Aorta (tissue), 5 donors: ENCODE data around the gene CKAP4. TPM values are rescaled to one million over a fixed set of nuclear protein-coding genes. Genes with fewer than 3 reads are reported as not detected.

Source experiments
- ATAC-seq: fragments of 200-7000 bp; cut with Tn5 transposase; one replicate; pipeline ENCODE4 v1.9.1; 2022; ENCODE audit warnings: moderate library complexity; ENCODE audit not compliant: low FRiP score
- DNase-seq, 2 donors: peaks; one replicate each; pipeline ENCODE4 v3.0.0-alpha.2; 2020
- H3K27ac ChIP-seq, 2 donors: one replicate each; pipeline ENCODE4 v1.5.1; 2013; ENCODE audit warnings: low read length in 2 of 2, mild to moderate bottlenecking in 2 of 2, moderate library complexity in 2 of 2, control low read depth in 1 of 2, inconsistent platforms in 1 of 2, low read depth in 1 of 2
- H3K27me3 ChIP-seq, 2 donors: one replicate each; pipeline ENCODE4 v1.6.1; 2013; ENCODE audit warnings: control low read depth in 1 of 2, low read length in 1 of 2, mild to moderate bottlenecking in 1 of 2, moderate library complexity in 1 of 2; ENCODE audit not compliant: insufficient read depth in 2 of 2, control insufficient read depth in 1 of 2
- H3K36me3 ChIP-seq, 2 donors: one replicate each; pipeline ENCODE4 v1.6.1; 2013; ENCODE audit warnings: control low read depth in 1 of 2, low read length in 1 of 2, mild to moderate bottlenecking in 1 of 2; ENCODE audit not compliant: insufficient read depth in 2 of 2, control insufficient read depth in 1 of 2
- H3K4me1 ChIP-seq, 2 donors: one replicate each; pipeline ENCODE4 v1.6.1; 2013; ENCODE audit warnings: low read length in 2 of 2, control low read depth in 1 of 2, mild to moderate bottlenecking in 1 of 2, moderate library complexity in 1 of 2; ENCODE audit not compliant: insufficient read depth in 2 of 2, control insufficient read depth in 1 of 2
- H3K4me3 ChIP-seq, 2 donors: one replicate each; pipeline ENCODE4 v1.5.1; 2013; ENCODE audit warnings: low read length in 2 of 2, control low read depth in 1 of 2, mild to moderate bottlenecking in 1 of 2
- H3K9me3 ChIP-seq: one replicate; pipeline ENCODE4 v1.6.1; 2013; ENCODE audit warnings: mild to moderate bottlenecking, low read length; ENCODE audit not compliant: control insufficient read depth
- WGBS, 2 donors: extraction: QIAGEN DNeasy Blood & Tissue Kit; methylation state at CpG; one replicate each; pipeline ENCODE4 v1.1.7; 2013; 5-methylcytosine and 5-hydroxymethylcytosine counted together
- intact Hi-C, 2 donors: fragments of 100-400 bp; cut with DNase I; formaldehyde crosslinking; loops; one replicate each; pipeline versions ENCODE4 v1.14.2 to v1.15.0; 2022
- polyA plus RNA-seq, 2 donors: library from polyadenylated mRNA; stranded (reverse); fragments of 200-250 nt; gene quantifications; one replicate each; pipeline ENCODE4 v1.2.3, GENCODE V29; 2013
- total RNA-seq, 2 donors: library from RNA; stranded (reverse); fragmentation: NEBNext Ultra II Directional; extraction: Animal tissue kit (Norgen Biotek cat#: 25700); gene quantifications; one replicate each; pipeline ENCODE4 v1.2.1, GENCODE V29; 2021
- donor health status: healthy with polysubstance abuse.
- donor health status: Bipolar disorder and iron deficiency.
- donor health status: DM: no; HTN: no; CAD: no.
- donor health status: DM: no; HTN: no; CAD: no.
- donor health status: DM: yes; HTN: yes; CAD: no.

CKAP4 gene
- total and polyA plus RNA-seq, 4 donors, result 17.2 to 69.6 (median 43.2) TPM

GRCh38 chr12:106227641-106228319 is 20.0 kb downstream of the CKAP4 start:
- ATAC-seq (no peak), DNase-seq (no peak)
- H3K27ac ChIP-seq, result no peak overlapping the region
- H3K4me3 ChIP-seq, result no peak overlapping the region
- intact Hi-C loops, result loop anchor here (1.0 to 10.0 kb wide), 5 partner anchors 55 to 807 kb away; partner anchors contain the start of gene POLR3B (in 1 of the 2)
- H3K36me3 ChIP-seq, result no peaks in the 10 kb centered on the region
- no peaks in the 10 kb centered on the region for H3K27me3 ChIP-seq
- 82 to 86% methylated on average over 8 of the region's 8 CpGs for WGBS, 2 donors
- H3K4me1 ChIP-seq, result peaks cover 0 to 4% of the 10 kb centered on the region in 2 donors
- H3K9me3 ChIP-seq, result no peaks in the 10 kb centered on the region

GRCh38 chr12:106226884-106227640 is 20.8 kb downstream of the CKAP4 start:
- DNase-seq (no peak), ATAC-seq (peak; percentile 67)
- Histone ChIP-seq H3K27me3 (no peaks in the 10 kb centered on the region), H3K27ac (no peak overlapping the region), H3K9me3 (no peaks in the 10 kb centered on the region), H3K36me3 (no peaks in the 10 kb centered on the region), H3K4me1 (peaks cover 0 to 4% of the 10 kb centered on the region in 2 donors), H3K4me3 (no peak overlapping the region)
- intact Hi-C loops, result loop anchor here (1.0 to 10.0 kb wide), 5 partner anchors 55 to 806 kb away; partner anchors contain the start of gene POLR3B (in 1 of the 2)
- 55 to 58% methylated on average over 11 of the region's 11 CpGs for WGBS, 2 donors

DNA sequence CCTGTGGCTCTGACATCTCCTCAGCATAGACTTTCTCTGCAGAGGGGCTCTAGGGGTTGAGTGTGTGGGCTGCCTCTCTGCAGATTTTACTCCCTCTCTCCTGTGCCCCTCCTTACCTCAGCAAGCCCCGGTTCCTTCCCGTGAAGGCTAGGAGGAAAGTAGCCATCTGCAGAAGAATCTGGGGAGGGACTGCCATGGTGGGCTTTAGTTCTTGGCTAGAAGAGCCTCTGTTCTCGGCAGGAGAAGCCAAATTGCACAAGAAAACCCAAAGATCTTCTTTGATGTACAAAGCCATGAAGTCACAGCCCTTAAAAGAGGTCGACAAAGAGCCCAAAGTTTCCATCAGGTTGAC is 23.5 kb downstream of the CKAP4 start:
- DNase-seq (no peak), ATAC-seq (no peak)
- H3K36me3 ChIP-seq, result no peaks in the 10 kb centered on the region
- H3K4me1 ChIP-seq, result peaks cover 0 to 4% of the 10 kb centered on the region in 2 donors
- H3K4me3 ChIP-seq, result no peak overlapping the region
- no peaks in the 10 kb centered on the region for H3K9me3 ChIP-seq
- intact Hi-C loops, result loop anchor here (2.0 to 10.0 kb wide), 3 partner anchors 77 to 806 kb away; partner anchors contain the start of gene POLR3B (in 1 of the 2)
- WGBS, 2 donors, result 40 to 46% methylated on average over 4 of the region's 4 CpGs
- H3K27me3 ChIP-seq, result no peaks in the 10 kb centered on the region
- H3K27ac ChIP-seq, result no peak overlapping the region

DNA sequence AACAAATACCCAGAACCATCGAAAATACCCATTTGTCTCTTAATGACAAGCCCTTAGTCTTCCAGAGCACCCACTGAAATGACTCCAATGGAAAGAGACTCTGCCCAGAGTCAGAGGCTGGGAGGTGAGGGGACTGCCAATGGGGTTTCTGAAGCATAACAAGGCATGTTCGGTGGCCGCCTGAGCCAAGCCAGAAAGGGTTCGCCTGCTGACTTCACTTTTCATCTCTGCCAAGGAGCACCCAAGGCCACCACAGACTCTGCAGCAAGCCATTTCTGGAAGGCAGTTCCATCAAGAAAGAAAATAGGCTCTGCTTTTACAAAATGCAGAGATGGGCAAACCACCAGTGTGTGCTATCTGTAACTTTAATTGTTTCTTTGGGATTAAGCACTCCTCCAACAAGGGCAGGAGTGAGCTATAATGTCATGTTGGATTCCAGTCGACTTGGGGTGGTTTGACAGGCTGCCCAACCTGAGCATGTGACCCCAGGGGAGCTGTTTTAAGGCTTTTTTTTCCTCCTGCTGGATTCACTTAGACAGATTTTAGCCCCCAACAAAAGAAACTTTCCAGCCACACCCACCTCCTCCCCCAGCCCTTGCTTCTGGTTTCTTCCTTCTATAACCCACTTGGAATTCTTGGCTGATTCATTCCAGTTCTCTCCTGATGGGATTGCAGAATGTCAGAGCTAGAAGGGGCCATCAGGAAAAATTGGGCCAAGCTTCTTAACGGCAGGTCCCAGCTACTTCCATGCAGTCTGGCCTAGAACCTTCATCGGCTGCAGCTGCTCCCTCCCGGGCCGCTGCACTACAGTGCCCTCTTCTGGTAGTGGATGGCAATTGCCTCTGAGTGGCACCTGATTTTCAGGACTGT is 24.1 kb downstream of the CKAP4 start:
- H3K9me3 ChIP-seq, result peaks cover 2% of the 10 kb centered on the region
- peak; percentile 93 for ATAC-seq
- intact Hi-C loops, result loop anchor here (2.0 to 10.0 kb wide), 3 partner anchors 76 to 805 kb away; partner anchors contain the start of gene POLR3B (in 1 of the 2)
- 5 to 11% methylated on average over 9 of the region's 9 CpGs for WGBS, 2 donors
- no peaks in the 10 kb centered on the region for H3K36me3 ChIP-seq
- peak overlapping the region in 1 of 2 donors; percentile 37 for H3K27ac ChIP-seq
- peak; percentile 72 to 85 for DNase-seq
- H3K27me3 ChIP-seq, result no peaks in the 10 kb centered on the region
- peaks cover 0 to 4% of the 10 kb centered on the region in 2 donors for H3K4me1 ChIP-seq
- no peak overlapping the region for H3K4me3 ChIP-seq

GRCh38 chr12:106220536-106220935 is 27.3 kb downstream of the CKAP4 start:
- intact Hi-C loops, result loop anchor here (5.0 to 10.0 kb wide), 2 partner anchors 73 to 134 kb away; partner anchors contain the start of gene POLR3B (in 1 of the 2)
- Histone ChIP-seq H3K4me3 (no peak overlapping the region), H3K4me1 (peaks cover 0 to 4% of the 10 kb centered on the region in 2 donors), H3K9me3 (peaks cover 4% of the 10 kb centered on the region), H3K27me3 (no peaks in the 10 kb centered on the region), H3K36me3 (no peaks in the 10 kb centered on the region), H3K27ac (no peak overlapping the region)
- DNase-seq (no peak), ATAC-seq (no peak)
- 79 to 80% methylated on average over 7 of the region's 7 CpGs for WGBS, 2 donors

DNA sequence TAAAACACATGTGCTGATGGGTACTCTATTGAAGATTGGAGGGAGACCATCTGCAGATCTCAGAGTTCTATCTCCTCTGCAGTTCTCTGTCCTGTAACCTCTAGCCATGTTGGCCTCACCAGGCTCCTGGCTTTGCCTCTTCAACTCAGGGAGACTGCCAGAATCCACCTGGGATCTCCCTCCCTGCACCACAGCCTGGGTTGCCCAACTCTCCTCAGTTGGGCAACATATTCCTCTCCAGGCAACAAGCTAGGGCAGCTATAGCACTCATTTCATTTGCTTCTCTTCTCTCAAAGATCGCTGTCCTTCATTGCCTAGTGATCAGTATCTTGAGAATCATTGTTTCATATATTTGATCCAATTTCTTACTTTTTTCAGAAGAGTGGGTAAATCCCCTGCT is 28.8 kb downstream of the CKAP4 start:
- ATAC-seq (no peak), DNase-seq (no peak)
- intact Hi-C loops, result no loop called here
- Histone ChIP-seq H3K4me3 (no peak overlapping the region), H3K9me3 (peaks cover 4% of the 10 kb centered on the region), H3K27ac (no peak overlapping the region), H3K27me3 (no peaks in the 10 kb centered on the region), H3K36me3 (no peaks in the 10 kb centered on the region), H3K4me1 (peaks cover 0 to 4% of the 10 kb centered on the region in 2 donors)
- WGBS, 2 donors, result 95 to 100% methylated on average over 1 of the region's 1 CpG

DNA sequence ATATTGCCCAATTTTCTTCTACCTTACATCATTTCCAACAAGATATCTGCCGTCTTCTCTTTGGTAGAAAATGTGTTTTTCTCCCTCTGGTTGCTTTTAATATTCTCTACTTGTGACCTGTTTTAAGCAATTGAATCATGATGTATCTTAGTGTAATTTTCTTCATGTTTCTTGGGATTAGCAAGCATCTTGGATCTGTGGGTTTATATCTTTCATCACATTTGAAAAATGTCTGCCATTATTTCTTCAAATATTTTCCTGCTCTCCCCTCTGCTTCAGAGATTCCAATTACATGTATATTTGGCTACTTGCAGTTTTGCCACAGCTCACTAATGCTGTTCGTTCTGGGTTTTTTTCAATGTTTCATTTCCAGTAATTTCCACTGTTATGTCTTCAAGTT is 30.1 kb downstream of the CKAP4 start:
- no peaks in the 10 kb centered on the region for H3K4me1 ChIP-seq
- ATAC-seq (no peak), DNase-seq (no peak)
- intact Hi-C loops, result no loop called here
- H3K9me3 ChIP-seq, result peaks cover 4% of the 10 kb centered on the region
- no peak overlapping the region for H3K4me3 ChIP-seq
- 89 to 96% methylated on average over 2 of the region's 2 CpGs for WGBS, 2 donors
- H3K27ac ChIP-seq, result no peak overlapping the region
- no peaks in the 10 kb centered on the region for H3K36me3 ChIP-seq
- H3K27me3 ChIP-seq, result no peaks in the 10 kb centered on the region

- no peaks in the 10 kb centered on the region for H3K27me3 ChIP-seq
- DNase-seq, result no peak
- H3K9me3 ChIP-seq, result peaks cover 4% of the 10 kb centered on the region
- H3K4me1 ChIP-seq, result no peaks in the 10 kb centered on the region
- H3K4me3 ChIP-seq, result no peak overlapping the region
- 76 to 78% methylated on average over 4 of the region's 4 CpGs for WGBS, 2 donors
- H3K36me3 ChIP-seq, result no peaks in the 10 kb centered on the region
- H3K27ac ChIP-seq, result no peak overlapping the region
- ATAC-seq, result no peak
- intact Hi-C loops, result no loop called here
These were observed 33.2 kb downstream of the CKAP4 start for GRCh38 chr12:106214571-106214970.
